Stimulated activated CD8-positive, alpha-beta memory T cell treated with anti-CD3 and anti-CD28 coated beads, Interleukin-15, amount 100 ng/mL, for 4 hours (primary cell): ENCODE measurements around the gene RBM8A.
A peak's percentile ranks its signal among the peaks of the same experiment; 100 is the strongest.
"Not testable (repeated sequence)": the region's sequence is repeated elsewhere in the genome, so short reads cannot be mapped to it uniquely, and the experiment has no call there.

Source experiments
- DNase-seq, 2 donors: peaks; one replicate each; pipeline ENCODE4 v3.0.0-alpha.2; 2020; ENCODE audit warnings: low read depth in 2 of 2

Gene RBM8A

GRCh38 chr1:145956781-145957442 lies 29.6 kb upstream of the RBM8A start:
- no peak for DNase-seq

- DNase-seq, result no peak
These were observed 29.1 kb upstream of the RBM8A start for GRCh38 chr1:145956361-145956760.

GRCh38 chr1:145955436-145955835 lies 28.2 kb upstream of the RBM8A start:
- DNase-seq, result no peak

DNA sequence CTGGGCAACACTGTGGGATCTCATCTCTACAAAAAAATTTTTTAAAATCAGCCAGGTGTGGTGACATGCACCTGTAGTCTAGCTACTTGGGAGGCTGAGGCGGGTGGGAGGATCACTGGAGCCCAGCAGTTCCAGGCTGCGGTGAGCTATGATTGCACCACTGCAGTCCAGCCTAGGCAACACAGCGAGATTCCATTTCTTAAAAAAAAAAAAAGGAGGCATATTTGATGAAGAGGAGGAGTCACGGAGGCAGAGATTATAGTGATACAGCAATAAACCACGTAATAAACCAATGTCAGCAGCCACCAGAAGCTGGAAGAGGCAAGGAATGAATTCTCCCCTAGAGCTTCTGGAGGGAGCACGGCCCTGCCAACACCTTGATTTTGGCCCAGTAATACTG lies 26.6 kb upstream of the RBM8A start:
- DNase-seq, result no peak

DNA sequence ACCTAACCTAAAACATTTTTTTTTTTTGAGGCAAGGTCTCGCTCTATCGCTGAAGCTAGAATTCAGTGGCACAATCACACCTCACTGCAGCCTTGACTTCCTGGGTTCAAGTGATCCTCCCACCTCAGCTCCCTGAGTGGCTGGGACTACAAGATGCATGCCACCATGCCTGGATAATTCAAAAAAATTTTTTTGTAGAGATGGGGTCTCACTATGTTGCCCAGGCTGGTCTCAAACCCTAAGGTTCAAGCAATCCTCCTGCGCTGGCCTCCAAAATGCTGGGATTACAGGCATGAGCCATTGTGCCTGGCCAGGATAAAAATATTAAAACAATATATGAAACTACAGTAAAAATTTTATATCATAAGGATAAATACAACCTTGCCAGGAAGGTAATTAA lies 25.6 kb upstream of the RBM8A start:
- no peak for DNase-seq

DNA sequence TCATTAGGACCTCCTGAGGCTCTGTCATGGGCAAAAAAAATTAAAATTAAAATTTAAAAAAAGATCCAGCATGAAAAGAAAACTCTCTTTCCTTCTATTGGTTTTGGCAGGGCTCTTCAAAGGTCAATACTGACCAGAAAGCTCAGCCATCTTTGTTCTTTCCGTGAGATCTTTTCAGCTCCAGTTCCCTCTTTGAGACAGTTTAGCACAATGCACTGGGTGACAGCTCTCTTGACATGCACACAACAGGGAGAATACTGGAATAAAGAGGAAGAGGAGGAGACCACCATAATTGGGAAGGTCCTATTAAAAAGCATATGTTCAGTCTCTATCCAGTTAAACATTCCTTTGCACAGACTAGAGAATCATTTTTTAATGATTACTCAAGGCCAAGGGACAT lies 24.2 kb upstream of the RBM8A start:
- DNase-seq, result no peak

GRCh38 chr1:145949219-145949618 lies 21.9 kb upstream of the RBM8A start:
- DNase-seq, result no peak

- DNase-seq, result no peak
These were observed 20.3 kb upstream of the RBM8A start for GRCh38 chr1:145947551-145947950.

- no peak for DNase-seq
These were observed 19.2 kb upstream of the RBM8A start for GRCh38 chr1:145946477-145946986.

GRCh38 chr1:145944532-145944931 lies 17.2 kb upstream of the RBM8A start:
- DNase-seq, result no peak

DNA sequence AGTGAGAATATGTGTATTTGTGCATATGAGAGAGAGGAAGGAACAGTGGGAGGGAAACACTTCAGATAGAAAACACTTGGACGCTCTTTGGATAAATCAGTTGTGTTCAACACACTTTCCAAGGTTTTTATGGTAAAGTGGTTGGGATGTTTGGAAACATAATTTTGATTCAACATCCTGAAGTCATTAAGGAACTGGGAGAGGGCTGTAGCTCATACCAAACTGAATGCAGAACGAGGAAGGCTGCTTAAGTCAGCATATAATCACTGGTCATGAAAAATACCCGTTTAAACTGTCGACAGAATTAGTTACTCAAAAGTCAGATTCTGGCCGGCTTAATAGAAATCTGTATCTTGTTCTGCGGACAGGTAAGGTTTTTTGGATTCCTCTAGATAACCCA lies 15.6 kb upstream of the RBM8A start:
- DNase-seq, result no peak

DNA sequence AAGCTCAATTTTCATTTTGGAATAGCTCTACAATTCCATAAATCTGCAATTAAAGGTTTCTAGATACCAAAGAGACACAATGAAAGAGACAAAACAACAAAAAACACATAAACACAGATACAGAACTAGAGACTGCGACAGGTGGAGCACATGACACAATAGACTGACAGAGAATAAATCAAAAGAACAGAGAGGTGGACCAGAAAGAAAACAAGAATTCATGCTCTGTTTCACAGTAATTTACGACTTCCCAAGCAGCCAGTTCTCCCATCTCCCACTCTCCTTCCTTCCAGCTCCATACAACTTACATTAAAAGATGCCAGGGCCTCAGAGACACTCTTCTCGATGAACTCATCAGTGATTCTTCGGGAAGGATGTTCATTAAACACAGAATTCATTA lies 15.1 kb upstream of the RBM8A start:
- DNase-seq, result no peak

DNA sequence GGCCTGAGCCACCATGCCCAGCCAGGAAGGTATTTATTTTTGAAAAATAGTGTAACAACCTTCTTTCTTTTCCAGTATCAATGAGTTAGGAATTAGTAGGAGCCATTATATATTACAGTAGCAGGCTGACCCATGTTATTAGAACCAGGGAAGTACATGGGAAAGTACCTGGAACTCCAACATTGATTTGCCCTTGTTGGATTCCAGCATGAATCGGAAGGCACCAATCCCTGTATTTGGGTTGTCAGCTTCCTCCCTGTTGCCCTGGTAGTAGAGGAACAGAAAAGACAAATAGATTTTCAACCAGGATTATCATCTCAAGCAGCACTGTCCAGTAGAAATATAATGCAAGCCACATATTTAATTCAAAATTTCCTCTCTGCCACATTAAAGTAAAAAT lies 10.2 kb upstream of the RBM8A start:
- no peak for DNase-seq

- DNase-seq, result no peak
These were observed 9.0 kb upstream of the RBM8A start for GRCh38 chr1:145936247-145936646.

DNA sequence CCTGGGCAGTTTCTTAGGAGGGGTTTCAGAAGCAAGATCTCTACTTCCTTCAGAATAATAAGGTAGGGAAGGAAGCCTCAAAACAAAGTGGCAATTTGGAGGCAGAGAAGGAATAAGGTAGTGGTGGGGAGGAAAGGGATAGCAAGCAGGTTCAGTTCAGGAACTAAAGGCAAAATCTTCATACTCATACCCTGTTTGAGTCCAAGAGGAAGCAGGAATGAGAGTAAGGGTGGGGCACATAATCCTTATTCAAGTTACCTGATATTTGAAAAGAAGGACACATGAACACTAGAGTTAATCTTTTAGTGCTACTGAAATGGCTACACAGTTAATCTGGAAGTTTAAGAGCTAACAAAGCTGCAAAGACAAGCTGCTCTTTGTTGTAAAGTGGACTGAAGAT lies 8.4 kb upstream of the RBM8A start:
- no peak for DNase-seq

GRCh38 chr1:145932522-145933009 lies 5.3 kb upstream of the RBM8A start:
- peak in 1 of 2 donors; percentile 12 for DNase-seq

GRCh38 chr1:145927916-145928643 lies 796 bp upstream of the RBM8A start:
- DNase-seq, result no peak

DNA sequence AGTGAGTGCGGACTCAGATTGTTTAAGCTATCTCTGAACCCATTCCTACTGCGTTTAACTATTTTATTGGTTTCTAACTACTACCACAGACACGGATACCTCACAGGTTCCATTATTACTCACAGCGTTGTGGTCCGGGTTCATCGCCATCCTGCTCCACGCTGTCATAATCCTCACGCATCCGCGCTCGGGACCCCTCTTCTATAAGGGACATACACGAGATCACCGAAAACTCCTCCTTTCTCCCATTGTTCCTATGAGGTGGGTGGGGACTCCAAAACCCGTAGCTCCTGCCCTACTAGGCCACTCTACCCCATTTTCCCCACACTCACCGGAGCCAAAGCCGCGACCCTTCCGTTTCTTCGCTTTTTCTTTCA lies 610 bp downstream of the RBM8A start:
- peak in 1 of 2 donors; percentile 7 for DNase-seq

DNA sequence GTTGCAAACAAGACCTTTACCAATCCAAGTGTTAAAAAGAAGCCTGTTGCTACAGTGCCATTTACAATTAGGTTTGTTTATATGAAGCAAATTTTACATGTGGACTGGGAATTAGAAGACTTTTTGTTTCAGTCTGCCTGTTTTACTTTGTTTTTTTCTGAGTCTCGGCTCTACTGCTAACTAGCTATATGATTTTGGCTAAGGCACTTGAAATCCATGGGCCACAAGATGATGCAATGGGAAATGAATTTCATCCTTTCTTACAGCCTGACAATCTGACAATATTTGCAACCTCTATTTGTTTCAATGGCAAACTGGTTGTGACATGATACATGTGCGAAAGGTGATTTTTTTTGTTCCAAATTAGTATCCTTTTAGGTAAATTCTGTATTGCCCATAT lies 5.0 kb downstream of the RBM8A start:
- no peak for DNase-seq

GRCh38 chr1:145920297-145920696 lies 7.0 kb downstream of the RBM8A start:
- not testable (repeated sequence) for DNase-seq

GRCh38 chr1:145918992-145919939 lies 8.0 kb downstream of the RBM8A start:
- no peak for DNase-seq
